DND-41 (cell line): ENCODE data around the gene ASB8.
"Not testable (repeated sequence)": the region's sequence is repeated elsewhere in the genome, so short reads cannot be mapped to it uniquely, and the experiment has no call there.

ENCODE experiments used
- ATAC-seq: fragments of 200-7000 bp; cut with Tn5 transposase; 3 replicates; pipeline ENCODE4 v1.9.1; 2021; ENCODE audit warnings: low read depth; ENCODE audit not compliant: insufficient read depth
- DNase-seq: peaks from one replicate; pipeline ENCODE4 v3.0.0-alpha.2; 2020
- H2AFZ ChIP-seq: 2 replicates; pipeline ENCODE4 v1.6.0; 2012; ENCODE audit warnings: low read depth, low read length
- H3K27ac ChIP-seq: 2 replicates; pipeline ENCODE4 v1.5.1; 2012; ENCODE audit warnings: low read length, inconsistent platforms
- H3K27me3 ChIP-seq: fragments of 200-600 bp; sonication (generic); 2 replicates; pipeline ENCODE4 v1.6.0; 2012; ENCODE audit warnings: low read length, mild to moderate bottlenecking, inconsistent platforms; ENCODE audit not compliant: insufficient read depth, poor library complexity
- H3K36me3 ChIP-seq: 2 replicates; pipeline ENCODE4 v1.5.1; 2012; ENCODE audit warnings: low read length, inconsistent platforms; ENCODE audit not compliant: insufficient read depth
- H3K4me1 ChIP-seq: 2 replicates; pipeline ENCODE4 v1.5.1; 2012; ENCODE audit warnings: mild to moderate bottlenecking, low read length; ENCODE audit not compliant: insufficient read depth
- H3K4me2 ChIP-seq: 2 replicates; pipeline ENCODE4 v1.6.0; 2012; ENCODE audit warnings: mild to moderate bottlenecking, moderate library complexity, low read length, inconsistent platforms; ENCODE audit not compliant: insufficient read depth
- H3K4me3 ChIP-seq, 2 experiments: fragments of 200-600 bp in 1 of 2; shearing (Covaris generic) in 1 of 2; 2 replicates each; pipeline ENCODE4 v1.5.1; 2012 to 2016; ENCODE audit warnings: inconsistent platforms in 2 of 2, low read length in 2 of 2, mild to moderate bottlenecking in 2 of 2, low read depth in 1 of 2, moderate library complexity in 1 of 2
- H3K79me2 ChIP-seq: 2 replicates; pipeline ENCODE4 v1.6.0; 2012; ENCODE audit warnings: low read length, inconsistent platforms; ENCODE audit not compliant: insufficient read depth
- H3K9ac ChIP-seq: 2 replicates; pipeline ENCODE4 v1.6.0; 2012; ENCODE audit warnings: low read depth, mild to moderate bottlenecking, inconsistent platforms, low read length, moderate library complexity
- H3K9me3 ChIP-seq: 2 replicates; pipeline ENCODE4 v1.5.1; 2012; ENCODE audit warnings: low read length, moderate library complexity, mild to moderate bottlenecking, inconsistent platforms; ENCODE audit not compliant: insufficient read depth, severe bottlenecking
- H4K20me1 ChIP-seq: 2 replicates; pipeline ENCODE4 v1.6.0; 2012; ENCODE audit warnings: low read length; ENCODE audit not compliant: insufficient read depth
- CTCF ChIP-seq: IDR thresholded peaks from 2 replicates; pipeline ENCODE4 v1.5.1; 2012; ENCODE audit warnings: borderline replicate concordance, low read length, moderate library complexity, mild to moderate bottlenecking; ENCODE audit not compliant: poor library complexity, severe bottlenecking; ENCODE audit errors: extremely low read depth
- EZH2 ChIP-seq: IDR thresholded peaks from 3 replicates; pipeline ENCODE4 v1.6.1; 2012; ENCODE audit warnings: borderline replicate concordance, low read depth, mild to moderate bottlenecking, moderate library complexity, low read length, inconsistent platforms; ENCODE audit not compliant: severe bottlenecking

Gene ASB8

GRCh38 chr12:48126953-48127630 lies 30.2 kb downstream of the ASB8 start:
- Histone ChIP-seq H3K79me2 (no peaks in the 10 kb centered on the region), H3K4me1 (no peaks in the 10 kb centered on the region), H3K4me2 (no peak overlapping the region), H2AFZ (no peak overlapping the region), H3K36me3 (peaks cover 24% of the 10 kb centered on the region), H4K20me1 (no peaks in the 10 kb centered on the region; the same call in 1 of the 2 replicates), H3K27ac (no peak overlapping the region), H3K9ac (no peak overlapping the region), H3K9me3 (no peaks in the 10 kb centered on the region), H3K27me3 (no peaks in the 10 kb centered on the region), H3K4me3 (no peak overlapping the region)
- DNase-seq (no peak), ATAC-seq (no peak)
- TF ChIP-seq EZH2 (no peak), CTCF (no peak)

- H3K27me3 ChIP-seq: no peaks in the 10 kb centered on the region
- H4K20me1 ChIP-seq: no peaks in the 10 kb centered on the region; the same call in 1 of the 2 replicates
- no peaks in the 10 kb centered on the region for H3K79me2 ChIP-seq
- no peak overlapping the region for H3K4me3 ChIP-seq
- H3K9ac ChIP-seq: no peak overlapping the region
- peaks cover 15% of the 10 kb centered on the region; the same call in 1 of the 2 replicates for H3K36me3 ChIP-seq
- H3K4me1 ChIP-seq: no peaks in the 10 kb centered on the region
- H3K4me2 ChIP-seq: no peak overlapping the region
- ATAC-seq: no peak
- no peak for TF ChIP-seq EZH2
- no peaks in the 10 kb centered on the region for H3K9me3 ChIP-seq
- DNase-seq: no peak
- H3K27ac ChIP-seq: no peak overlapping the region
- H2AFZ ChIP-seq: no peak overlapping the region
These were observed 31.3 kb downstream of the ASB8 start for GRCh38 chr12:48125985-48126384.

GRCh38 chr12:48125542-48125941 lies 31.8 kb downstream of the ASB8 start:
- H3K4me3 ChIP-seq, H3K4me2 ChIP-seq, H3K9ac ChIP-seq, H3K27me3 ChIP-seq, H3K9me3 ChIP-seq, H3K4me1 ChIP-seq, H3K27ac ChIP-seq, H2AFZ ChIP-seq, ATAC-seq, H4K20me1 ChIP-seq, H3K79me2 ChIP-seq, DNase-seq: not testable (repeated sequence)
- H3K36me3 ChIP-seq: peaks cover 15% of the 10 kb centered on the region; the same call in 1 of the 2 replicates

GRCh38 chr12:48123169-48123568 lies 34.1 kb downstream of the ASB8 start:
- no peak overlapping the region for H3K4me3 ChIP-seq
- H3K4me2 ChIP-seq: no peak overlapping the region
- peaks cover 21% of the 10 kb centered on the region for H3K4me1 ChIP-seq
- no peak overlapping the region for H3K9ac ChIP-seq
- no peaks in the 10 kb centered on the region for H3K79me2 ChIP-seq
- no peak for TF ChIP-seq CTCF
- no peak for TF ChIP-seq EZH2
- H2AFZ ChIP-seq: no peak overlapping the region
- no peaks in the 10 kb centered on the region for H3K27me3 ChIP-seq
- DNase-seq: no peak
- no peaks in the 10 kb centered on the region for H3K9me3 ChIP-seq
- no peak for ATAC-seq
- peaks cover 4% of the 10 kb centered on the region; the same call in 1 of the 2 replicates for H3K36me3 ChIP-seq
- H3K27ac ChIP-seq: no peak overlapping the region
- H4K20me1 ChIP-seq: no peaks in the 10 kb centered on the region
